ENCODE data around the gene NOS2.
A peak's percentile ranks its signal among the peaks of the same experiment; 100 is the strongest.

NOS2 gene

DNA sequence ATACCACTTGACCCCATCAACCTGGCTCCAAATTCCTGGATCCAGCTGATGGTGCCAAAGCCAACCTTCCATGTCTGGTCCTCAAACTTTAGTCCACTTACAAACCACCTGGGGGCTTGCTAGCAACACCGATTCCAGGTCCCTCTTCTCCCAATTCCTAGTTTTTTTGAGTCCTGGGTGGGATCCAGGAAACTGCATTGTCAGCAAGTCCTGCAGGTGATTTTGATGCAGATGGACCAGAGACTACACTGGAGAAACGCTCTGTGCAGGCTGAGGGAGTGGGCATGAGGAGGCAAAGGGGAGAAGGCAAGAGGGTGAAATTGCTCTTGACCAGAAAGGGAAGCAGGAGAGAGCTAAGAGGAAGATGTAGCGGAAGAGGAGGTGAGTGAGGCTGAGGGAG is 21.0 kb upstream of the NOS2 start:
- no peak for DNase-seq (ENCODE audit: extremely low read depth in 1 of 2, low read depth in 1 of 2)

DNA sequence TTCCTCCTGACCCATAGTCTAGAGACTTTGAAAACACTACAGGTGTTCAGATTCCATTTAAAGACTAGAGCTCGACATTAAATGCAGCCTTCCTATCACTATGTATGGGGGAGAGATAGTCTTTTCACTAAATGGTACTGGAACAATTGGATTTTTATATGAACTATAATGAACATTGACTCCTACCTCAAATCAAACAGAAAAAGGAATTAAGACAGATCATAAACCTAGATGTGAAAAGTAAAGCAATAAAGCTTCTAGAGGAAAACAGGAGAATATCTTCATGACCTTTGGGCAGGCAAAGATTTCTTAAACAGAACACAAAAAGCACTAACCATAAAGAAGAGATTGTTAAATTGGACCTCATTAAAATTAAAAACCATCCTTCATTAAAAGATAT is 18.8 kb upstream of the NOS2 start:
- DNase-seq (ENCODE audit: extremely low read depth in 1 of 2, low read depth in 1 of 2), result no peak

DNA sequence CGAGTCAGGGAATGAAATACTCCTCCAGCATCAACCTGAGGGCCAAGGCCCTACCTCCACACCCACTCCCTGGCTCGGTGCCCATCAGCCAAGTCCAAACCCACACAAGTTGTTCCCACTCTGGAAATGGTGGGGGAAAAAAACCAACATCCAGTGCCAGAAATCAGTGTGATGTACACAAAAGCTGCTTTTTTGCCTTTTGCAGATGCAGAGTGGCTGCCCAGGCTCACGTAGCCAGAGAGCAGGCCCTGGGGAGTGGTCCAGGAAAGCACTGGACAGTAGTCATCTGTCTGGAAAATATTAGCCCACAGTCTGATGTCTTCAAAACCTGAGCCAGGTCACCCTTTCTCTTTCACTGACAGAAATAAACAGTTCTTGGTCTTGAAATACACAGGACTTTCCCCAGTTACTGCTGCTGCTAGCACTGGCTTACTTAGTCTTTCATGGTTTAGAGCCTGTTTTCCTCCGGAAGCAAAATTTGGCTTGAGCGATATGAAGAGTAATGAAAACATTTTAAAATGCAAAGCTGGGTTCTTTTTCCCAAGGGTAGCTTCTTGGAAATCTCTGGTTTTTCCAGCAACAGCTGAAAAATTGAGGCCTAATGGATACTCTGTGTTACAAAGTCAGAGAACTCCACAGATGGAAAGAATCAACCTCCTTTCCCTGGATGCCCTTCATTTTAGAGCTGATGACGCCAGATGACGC is 18.2 kb upstream of the NOS2 start:
- no peak for DNase-seq (ENCODE audit: extremely low read depth in 1 of 2, low read depth in 1 of 2)

- DNase-seq (ENCODE audit: extremely low read depth in 1 of 2, low read depth in 1 of 2), result no peak
These were observed 17.4 kb upstream of the NOS2 start for GRCh38 chr17:27817731-27818130.

DNA sequence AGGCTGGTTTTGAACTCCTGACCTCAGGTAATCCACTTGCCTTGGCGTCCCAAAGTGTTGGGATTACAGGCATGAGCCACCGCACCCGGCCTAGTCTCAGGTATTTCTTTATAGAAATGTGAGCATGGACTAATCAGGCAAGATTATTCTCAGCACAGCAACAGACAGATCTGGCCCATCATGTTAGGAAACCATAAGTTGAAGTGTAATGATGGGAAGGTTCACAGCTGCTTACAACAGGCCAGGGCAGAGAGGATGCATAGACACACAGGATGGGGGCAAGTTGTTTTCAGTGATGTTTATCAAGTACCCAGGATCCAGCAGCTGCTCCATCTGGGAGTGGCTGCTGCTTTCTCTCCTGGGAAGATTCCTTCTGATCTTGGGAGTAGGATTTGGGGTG is 16.6 kb upstream of the NOS2 start:
- no peak for DNase-seq (ENCODE audit: extremely low read depth in 1 of 2, low read depth in 1 of 2)

- no peak for DNase-seq (ENCODE audit: extremely low read depth in 1 of 2, low read depth in 1 of 2)
These were observed 11.6 kb upstream of the NOS2 start for GRCh38 chr17:27811961-27812360.

DNA sequence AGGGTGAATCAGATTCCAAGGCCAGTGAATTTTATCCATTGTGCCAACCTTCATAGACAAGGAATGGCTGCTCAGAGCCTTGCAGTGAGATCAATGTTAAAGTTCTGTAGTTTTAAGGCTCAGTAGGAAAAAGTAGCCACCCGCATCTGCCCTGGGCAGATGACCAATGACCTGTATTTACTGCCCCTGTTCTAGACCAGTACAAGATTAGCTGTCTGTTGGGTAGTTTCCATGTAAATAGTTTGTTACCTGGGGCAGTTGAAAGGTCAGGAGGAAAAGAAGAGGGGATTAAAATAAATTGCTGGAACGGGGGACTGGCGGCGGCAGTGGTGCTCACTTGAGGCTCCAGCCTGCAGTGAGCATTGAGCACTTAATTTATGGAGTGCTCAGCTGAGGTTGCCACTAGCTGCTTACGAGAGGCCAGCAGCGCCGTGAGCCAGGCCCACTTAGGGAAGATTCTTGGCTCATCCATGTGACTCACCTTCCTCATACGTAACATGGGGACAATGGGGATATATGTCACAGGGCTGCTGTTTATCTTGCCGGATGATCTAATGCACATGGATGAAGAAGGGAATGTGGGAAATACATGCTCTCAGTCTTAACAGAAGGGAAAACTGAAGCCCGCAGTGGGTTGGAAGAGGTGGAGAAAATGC is 10.7 kb upstream of the NOS2 start:
- no peak for DNase-seq (ENCODE audit: extremely low read depth in 1 of 2, low read depth in 1 of 2)

DNA sequence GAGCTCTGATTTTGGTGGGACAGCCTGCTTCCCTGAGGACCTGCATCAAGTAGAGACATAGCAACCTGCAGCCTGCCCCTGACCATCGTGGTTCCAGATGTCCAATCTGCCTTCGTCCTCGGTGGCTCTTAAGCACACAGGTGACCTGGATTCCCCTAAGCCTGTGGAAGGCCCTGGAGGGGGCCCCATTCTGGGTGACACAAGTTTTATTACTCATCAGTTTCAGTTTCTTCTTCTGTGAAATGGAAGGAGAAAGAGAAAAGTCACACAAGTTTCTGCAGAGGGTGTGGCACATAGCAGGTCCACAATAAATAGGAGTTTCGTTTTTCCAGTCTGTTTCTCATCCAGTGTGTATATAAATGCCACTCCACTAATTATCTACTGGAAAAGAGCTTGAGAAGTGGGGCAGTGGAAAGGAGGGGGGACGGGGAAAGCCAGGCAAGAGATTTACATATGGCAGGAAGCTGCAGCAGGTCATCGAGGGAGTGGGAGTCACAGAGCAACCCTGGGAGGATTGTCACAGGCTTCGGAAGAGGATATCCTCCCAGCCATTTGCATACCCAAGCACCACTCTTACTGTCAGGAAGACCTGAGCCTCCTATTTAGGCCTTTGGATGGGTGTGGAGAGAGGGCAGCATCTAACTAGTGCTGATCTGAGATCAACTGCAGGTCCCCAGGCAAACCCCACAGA is 10.0 kb upstream of the NOS2 start:
- peak in 1 of 2 donors; percentile 30 for DNase-seq (ENCODE audit: extremely low read depth in 1 of 2, low read depth in 1 of 2)

GRCh38 chr17:27809555-27809954 is 9.2 kb upstream of the NOS2 start:
- DNase-seq (ENCODE audit: extremely low read depth in 1 of 2, low read depth in 1 of 2), result no peak

GRCh38 chr17:27808628-27809027 is 8.3 kb upstream of the NOS2 start:
- no peak for DNase-seq (ENCODE audit: extremely low read depth in 1 of 2, low read depth in 1 of 2)

DNA sequence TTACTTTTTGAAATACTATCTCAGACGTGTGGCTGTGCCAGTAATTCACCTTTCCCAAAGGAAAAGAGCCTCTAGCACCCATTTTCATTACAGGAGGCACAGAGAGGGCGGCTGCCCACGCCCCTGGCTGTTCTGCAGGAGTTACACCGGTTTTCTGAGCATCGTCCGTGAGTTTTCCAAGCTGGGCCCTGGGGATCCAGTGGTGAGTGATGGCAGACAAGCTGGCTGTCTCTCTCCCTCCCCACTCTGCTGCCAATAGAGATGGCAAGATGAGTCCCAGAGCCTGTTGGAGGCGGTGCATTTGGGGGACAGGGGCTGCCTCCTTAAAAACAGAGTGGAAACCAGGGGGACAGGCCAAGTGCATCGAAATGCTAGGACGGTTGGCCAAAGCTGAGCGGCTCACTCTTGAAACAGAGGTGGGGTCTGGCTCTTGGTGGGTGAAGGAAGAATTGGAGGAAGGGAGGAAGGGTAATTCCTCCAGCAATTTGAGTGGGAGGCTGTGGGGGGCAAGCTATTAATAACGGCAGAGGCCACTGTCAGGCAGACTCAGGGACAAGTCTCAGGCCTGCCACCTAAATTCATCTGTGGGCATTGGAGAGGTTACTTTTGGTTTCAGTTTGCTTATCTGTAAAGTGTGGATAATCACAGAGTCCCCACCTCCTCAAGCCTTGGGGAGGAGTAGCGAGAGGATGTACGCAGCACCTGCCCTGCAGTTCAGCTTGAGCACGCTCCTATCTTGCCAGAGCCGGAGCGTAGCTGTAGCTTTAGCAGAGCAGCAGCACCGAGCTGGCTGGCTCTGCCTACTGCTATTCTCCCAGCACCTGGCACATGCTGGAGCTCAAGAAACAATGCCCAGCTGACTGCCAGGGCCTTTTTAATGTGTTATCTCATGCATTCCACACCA is 7.5 kb upstream of the NOS2 start:
- peak in 1 of 2 donors; percentile 47 for DNase-seq (ENCODE audit: extremely low read depth in 1 of 2, low read depth in 1 of 2)

GRCh38 chr17:27805520-27806146 is 5.3 kb upstream of the NOS2 start:
- DNase-seq (ENCODE audit: extremely low read depth in 1 of 2, low read depth in 1 of 2), result peak; percentile 56 to 69

- no peak for DNase-seq (ENCODE audit: extremely low read depth in 1 of 2, low read depth in 1 of 2)
These were observed 3.8 kb upstream of the NOS2 start for GRCh38 chr17:27804113-27804512.

GRCh38 chr17:27802962-27803680 is 2.8 kb upstream of the NOS2 start:
- no peak for DNase-seq (ENCODE audit: extremely low read depth in 1 of 2, low read depth in 1 of 2)

GRCh38 chr17:27802033-27802432 is 1.7 kb upstream of the NOS2 start:
- no peak for DNase-seq (ENCODE audit: extremely low read depth in 1 of 2, low read depth in 1 of 2)

- no peak for DNase-seq (ENCODE audit: extremely low read depth in 1 of 2, low read depth in 1 of 2)
These were observed 2.0 kb downstream of the NOS2 start for GRCh38 chr17:27798376-27798775.

- no peak for DNase-seq (ENCODE audit: extremely low read depth in 1 of 2, low read depth in 1 of 2)
These were observed 2.8 kb downstream of the NOS2 start for GRCh38 chr17:27797390-27798091.

DNA sequence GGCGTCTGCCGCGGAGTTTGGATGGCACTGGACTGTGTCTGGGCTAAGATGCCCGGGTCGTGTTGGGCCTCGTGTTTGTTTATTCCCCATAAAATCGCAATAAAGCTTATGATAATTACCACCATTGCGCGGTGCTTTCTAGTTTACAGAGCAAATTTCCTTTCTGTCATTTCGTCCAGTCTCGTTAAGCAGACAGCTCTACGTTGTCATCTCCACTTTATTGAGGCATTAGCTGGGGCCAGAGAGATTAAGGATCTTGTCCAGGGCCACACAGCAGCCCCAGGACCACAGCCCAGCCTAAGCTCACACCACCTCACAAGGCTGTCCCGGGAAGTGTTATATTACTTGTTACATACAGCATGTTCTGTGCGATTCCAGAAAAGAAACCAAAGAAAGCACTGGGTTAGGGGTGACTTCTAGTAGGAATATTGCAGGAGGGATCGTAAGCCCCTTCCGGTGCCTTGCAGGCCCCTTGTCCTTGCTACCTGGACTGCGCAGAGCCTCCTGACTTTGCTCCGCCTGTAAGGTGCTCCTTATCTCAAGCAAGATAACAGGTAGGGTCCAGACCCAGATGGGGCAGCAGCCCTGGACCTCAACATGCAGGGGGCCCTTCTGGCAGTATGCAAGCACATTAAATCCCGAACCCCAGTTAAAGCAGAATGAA is 6.3 kb downstream of the NOS2 start:
- no peak for DNase-seq (ENCODE audit: extremely low read depth in 1 of 2, low read depth in 1 of 2)

Data from stimulated activated CD8-positive, alpha-beta memory T cell treated with anti-CD3 and anti-CD28 coated beads, Interleukin-7, amount 100 ng/mL, for 48 hours (primary cell).